ENCODE measurements around the gene LENG8. TPM values are rescaled to one million over a fixed set of nuclear protein-coding genes. Genes with fewer than 3 reads are reported as not detected.
A peak's percentile ranks its signal among the peaks of the same experiment; 100 is the strongest.
"Not testable (repeated sequence)": the region's sequence is repeated elsewhere in the genome, so short reads cannot be mapped to it uniquely, and the experiment has no call there.

LENG8 gene
- total and polyA plus RNA-seq, 7 donors, result 13.6 to 286 (median 81.3) TPM

DNA sequence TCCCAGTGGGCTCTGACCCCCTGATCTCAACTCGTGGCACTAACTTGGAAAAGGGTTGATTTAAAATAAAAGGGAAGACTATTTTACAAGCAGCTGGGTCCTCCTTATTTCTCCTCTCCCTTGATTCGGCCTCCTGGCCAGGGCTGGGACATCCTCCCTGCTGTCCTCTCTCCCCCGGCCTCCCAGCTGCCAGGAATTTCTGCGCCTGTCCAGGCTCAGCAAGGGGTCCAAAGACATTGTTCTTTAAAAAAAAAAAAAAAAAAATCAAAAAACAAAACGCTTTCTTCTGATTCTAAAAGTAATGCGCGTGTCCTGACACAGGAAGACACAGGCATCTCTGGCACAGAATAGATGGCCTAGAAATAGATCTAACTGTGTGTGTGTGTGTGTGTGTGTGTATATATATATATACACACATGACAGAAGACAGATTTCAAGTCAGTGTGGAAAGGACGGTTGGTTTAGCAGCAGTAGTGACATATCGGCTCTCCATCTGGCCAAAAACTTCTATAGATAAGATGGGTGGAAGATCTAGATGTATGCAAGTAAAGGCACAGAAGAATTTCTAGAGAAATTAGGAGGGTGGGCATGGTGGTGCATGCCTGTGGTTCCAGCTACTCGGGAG lies 12.3 kb upstream of the LENG8 start:
- H3K4me3 ChIP-seq, result no peak overlapping the region
- H3K4me1 ChIP-seq, result peaks cover 0 to 26% (median 23%) of the 10 kb centered on the region in 4 donors
- intact Hi-C loops (cut with DNase I), result no loop called here
- TF ChIP-seq EP300 (IDR thresholded peaks at IDR 0.05), result no peak
- no peak for TF ChIP-seq POLR2A (IDR thresholded peaks at IDR 0.05)
- TF ChIP-seq POLR2AphosphoS5 (IDR thresholded peaks at IDR 0.05), result no peak
- TF ChIP-seq CTCF (IDR thresholded peaks at IDR 0.05), result no peak
- no peaks in the 10 kb centered on the region for H3K9me3 ChIP-seq
- DNase-seq, result no peak
- H3K27ac ChIP-seq, result peak overlapping the region in 1 of 4 donors; percentile 16
- H3K27me3 ChIP-seq, result peaks cover 3 to 12% (median 8%) of the 10 kb centered on the region in 3 donors
- H3K36me3 ChIP-seq, result no peaks in the 10 kb centered on the region
- 82 to 91% methylated on average over 10 of the region's 10 CpGs for WGBS, 2 donors

DNA sequence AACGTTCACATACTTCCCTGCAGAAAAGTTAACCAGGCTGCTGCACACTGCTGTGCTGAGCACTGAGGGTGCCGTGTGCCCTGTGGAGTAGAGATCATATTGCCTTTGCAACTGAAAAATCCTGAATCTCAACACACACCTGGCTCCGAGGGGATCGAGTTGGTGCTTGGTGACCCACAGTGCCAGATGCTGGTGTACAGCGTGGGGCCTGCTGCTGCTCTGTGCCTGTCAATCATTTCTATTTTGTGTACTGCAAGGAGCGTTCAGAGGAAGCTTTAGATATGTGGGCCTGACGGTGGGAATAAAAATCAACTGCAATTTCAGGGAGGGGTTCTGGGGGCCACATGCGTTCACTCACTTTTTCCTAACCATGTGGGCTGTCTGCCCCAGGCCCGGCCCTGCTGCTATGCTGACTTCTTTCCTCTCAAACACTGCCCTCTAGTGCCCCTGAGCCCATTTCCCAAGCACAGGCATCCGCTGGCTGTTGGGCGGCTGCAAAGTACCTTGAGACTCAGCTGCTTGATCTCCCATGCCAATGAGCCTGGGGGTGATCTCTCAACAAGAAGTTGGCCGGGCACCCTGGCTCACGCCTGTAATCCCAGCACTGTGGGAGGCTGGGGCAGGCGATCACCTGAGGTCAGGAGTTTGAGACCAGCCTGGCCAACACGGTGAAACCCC lies 9.7 kb upstream of the LENG8 start:
- Histone ChIP-seq H3K4me1 (peaks cover 0 to 23% (median 21%) of the 10 kb centered on the region in 4 donors), H3K27me3 (no peaks in the 10 kb centered on the region), H3K27ac (no peak overlapping the region), H3K36me3 (peaks cover 0 to 11% (median 0%) of the 10 kb centered on the region in 4 donors), H3K4me3 (no peak overlapping the region), H3K9me3 (no peaks in the 10 kb centered on the region)
- TF ChIP-seq POLR2A (IDR thresholded peaks at IDR 0.05), result no peak
- TF ChIP-seq POLR2AphosphoS5 (IDR thresholded peaks at IDR 0.05), result no peak
- TF ChIP-seq EP300 (IDR thresholded peaks at IDR 0.05), result no peak
- TF ChIP-seq CTCF (IDR thresholded peaks at IDR 0.05), result peak in 1 of 4 experiments; percentile 17
- WGBS, 2 donors, result 61 to 71% methylated on average over 15 of the region's 15 CpGs
- DNase-seq, result no peak
- intact Hi-C loops (cut with DNase I), result no loop called here

- no peak for TF ChIP-seq POLR2AphosphoS5 (IDR thresholded peaks at IDR 0.05)
- no peak for TF ChIP-seq EP300 (IDR thresholded peaks at IDR 0.05)
- TF ChIP-seq CTCF (IDR thresholded peaks at IDR 0.05), result no peak
- no peak for TF ChIP-seq POLR2A (IDR thresholded peaks at IDR 0.05)
- Histone ChIP-seq H3K9me3 (no peaks in the 10 kb centered on the region), H3K4me3 (no peak overlapping the region), H3K27ac (no peak overlapping the region), H3K36me3 (peaks cover 0 to 24% (median 6%) of the 10 kb centered on the region in 4 donors), H3K27me3 (no peaks in the 10 kb centered on the region), H3K4me1 (peaks cover 0 to 10% (median 8%) of the 10 kb centered on the region in 4 donors)
- 93 to 95% methylated on average over 5 of the region's 5 CpGs for WGBS, 2 donors
- intact Hi-C loops (cut with DNase I), result no loop called here
- no peak for DNase-seq
These were observed 8.4 kb upstream of the LENG8 start for GRCh38 chr19:54440641-54441040.

- WGBS, 2 donors, result 18 to 69% methylated on average over 7 of the region's 7 CpGs
- Histone ChIP-seq H3K27ac (no peak overlapping the region), H3K27me3 (no peaks in the 10 kb centered on the region), H3K36me3 (peaks cover 0 to 37% (median 6%) of the 10 kb centered on the region in 4 donors), H3K4me3 (no peak overlapping the region), H3K4me1 (peaks cover 0 to 21% (median 14%) of the 10 kb centered on the region in 4 donors), H3K9me3 (no peaks in the 10 kb centered on the region)
- intact Hi-C loops (cut with DNase I), result loop anchor here (5.0 kb wide), 1 partner anchor 577 kb away; the partner anchor contains the start of gene MYADM
- DNase-seq, result no peak
- TF ChIP-seq POLR2A (IDR thresholded peaks at IDR 0.05) (no peak), POLR2AphosphoS5 (IDR thresholded peaks at IDR 0.05) (no peak), EP300 (IDR thresholded peaks at IDR 0.05) (no peak), CTCF (IDR thresholded peaks at IDR 0.05) (no peak)
These were observed 4.3 kb upstream of the LENG8 start for GRCh38 chr19:54444737-54445136.

- DNase-seq, H3K9me3 ChIP-seq, H3K27me3 ChIP-seq, H3K27ac ChIP-seq, H3K4me3 ChIP-seq: not testable (repeated sequence)
- WGBS, 2 donors, result 86 to 93% methylated on average over 15 of the region's 15 CpGs
- peaks cover 0 to 37% (median 30%) of the 10 kb centered on the region in 4 donors for H3K4me1 ChIP-seq
- intact Hi-C loops (cut with DNase I), result loop anchor here (5.0 kb wide), 1 partner anchor 579 kb away; the partner anchor contains the start of gene MYADM
- peaks cover 0 to 45% (median 8%) of the 10 kb centered on the region in 4 donors for H3K36me3 ChIP-seq
These were observed 2.6 kb upstream of the LENG8 start for GRCh38 chr19:54446349-54446748.
